ENCODE data around the gene RNF31.

Gene RNF31

GRCh38 chr14:24117179-24117578, 30.1 kb upstream of the RNF31 start:
- no peak for DNase-seq

- no peak for DNase-seq
Measured at GRCh38 chr14:24119691-24120090, 27.6 kb upstream of the RNF31 start.

- no peak for DNase-seq
Measured at GRCh38 chr14:24121210-24121609, 26.1 kb upstream of the RNF31 start.

GRCh38 chr14:24122416-24122815, 24.9 kb upstream of the RNF31 start:
- DNase-seq: no peak

GRCh38 chr14:24122898-24123297, 24.4 kb upstream of the RNF31 start:
- no peak for DNase-seq

- no peak for DNase-seq
Measured at GRCh38 chr14:24123424-24124417, 23.6 kb upstream of the RNF31 start.

GRCh38 chr14:24126939-24127338, 20.4 kb upstream of the RNF31 start:
- no peak for DNase-seq

- DNase-seq: no peak
Measured at GRCh38 chr14:24127673-24128072, 19.6 kb upstream of the RNF31 start.

GRCh38 chr14:24129410-24129998, 17.8 kb upstream of the RNF31 start:
- DNase-seq: no peak

- DNase-seq: no peak
Measured at GRCh38 chr14:24130380-24130716, 16.9 kb upstream of the RNF31 start, which contains the start of gene FITM1. Gene FITM1, plus strand, starts transcription at chr14:24130659. Its CDS starts 905 bp downstream, at chr14:24131564.

- DNase-seq: no peak
Measured at GRCh38 chr14:24130717-24131548, 16.4 kb upstream of the RNF31 start.

GRCh38 chr14:24131549-24131966, 15.7 kb upstream of the RNF31 start:
- DNase-seq: no peak

GRCh38 chr14:24132061-24132685, 15.1 kb upstream of the RNF31 start:
- peak; percentile 72 to 89 for DNase-seq

GRCh38 chr14:24132976-24133375, 14.3 kb upstream of the RNF31 start:
- no peak for DNase-seq

GRCh38 chr14:24133735-24134134, 13.6 kb upstream of the RNF31 start:
- DNase-seq: no peak

GRCh38 chr14:24135584-24135833, 11.8 kb upstream of the RNF31 start:
- DNase-seq: no peak

GRCh38 chr14:24135834-24136683, 11.2 kb upstream of the RNF31 start, which contains the start of gene PSME1:
Gene PSME1, plus strand, starts transcription at chr14:24136194. Its CDS starts 69 bp downstream, at chr14:24136263.
- peak; percentile 90 to 96 for DNase-seq

GRCh38 chr14:24136684-24137528, 10.4 kb upstream of the RNF31 start:
- DNase-seq: no peak

GRCh38 chr14:24137529-24138395, 9.5 kb upstream of the RNF31 start:
- DNase-seq: no peak
